Measurements from ENCODE around the gene HIP1. TPM values are rescaled to one million over a fixed set of nuclear protein-coding genes. Genes with fewer than 3 reads are reported as not detected.

Gene HIP1
- total and polyA plus RNA-seq, 2 of the 4 experiments (the other 2 are of a cell fraction) = 6.8 to 10.0 TPM

DNA sequence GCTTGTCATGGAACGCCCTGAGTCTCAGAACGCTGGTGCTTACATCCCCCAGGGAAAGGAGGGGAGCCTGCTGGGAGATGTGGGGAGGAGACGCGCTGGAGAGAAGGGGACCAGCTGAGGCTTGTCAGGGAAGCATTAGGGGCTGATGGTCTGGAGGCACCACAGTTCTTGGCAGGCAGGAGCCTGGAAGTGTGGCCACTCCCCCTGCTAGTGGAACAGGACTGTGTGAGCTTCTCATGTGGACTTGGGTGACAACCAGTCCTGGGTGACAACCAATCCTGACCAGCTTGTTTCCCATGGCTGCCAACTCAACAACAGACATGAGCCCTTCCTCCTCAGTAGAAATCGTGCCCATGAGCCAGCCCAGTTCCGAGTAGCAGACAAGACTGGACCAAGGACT is 158.8 kb downstream of the HIP1 start:
- Histone ChIP-seq H4K5ac (ENCODE audit: low read depth, low read length) (no peak overlapping the region), H3K27me3 (ENCODE audit: control insufficient read depth, insufficient read depth, low read length) (no peaks in the 10 kb centered on the region), H2BK120ac (ENCODE audit: low read depth, low read length) (no peak overlapping the region), H3K9me1 (ENCODE audit: insufficient read depth, low read length) (peaks cover 10% of the 10 kb centered on the region; the same call in 1 of the 2 replicates), H3K4ac (ENCODE audit: low read depth, low read length) (no peak overlapping the region), H3K4me3 (ENCODE audit: insufficient read depth, low read depth, low read length) (no peak overlapping the region), H4K8ac (ENCODE audit: low read depth in 2 of 2, low read length in 2 of 2) (no peak overlapping the region), H3K27ac (ENCODE audit: insufficient read depth, low read length) (no peak overlapping the region), H3K4me2 (ENCODE audit: low read depth, low read length) (no peak overlapping the region), H3K56ac (ENCODE audit: extremely low read depth, insufficient read depth, low read length) (no peak overlapping the region), H3K79me1 (ENCODE audit: low read depth in 1 of 2, low read length in 2 of 2) (no peaks in the 10 kb centered on the region), H3K9me3 (ENCODE audit: control insufficient read depth, insufficient read depth, low read length) (no peaks in the 10 kb centered on the region), H2BK20ac (ENCODE audit: low read depth, low read length) (no peak overlapping the region), H2AK9ac (replicated peaks; ENCODE audit: low read depth, low read length, poor library complexity) (peak overlapping the region; percentile 55), H4K91ac (ENCODE audit: insufficient read depth, low read depth, low read length) (no peak overlapping the region), H2AK5ac (ENCODE audit: low read depth, low read length) (no peak overlapping the region), H3K4me1 (ENCODE audit: control insufficient read depth, insufficient read depth, low read length) (no peaks in the 10 kb centered on the region), H2BK5ac (ENCODE audit: low read depth, low read length, poor library complexity, severe bottlenecking) (no peak overlapping the region), H2BK15ac (ENCODE audit: low read depth, low read length) (no peak overlapping the region), H3K36me3 (ENCODE audit: control insufficient read depth, insufficient read depth, low read length) (peaks cover 19% of the 10 kb centered on the region), H3K9ac (ENCODE audit: low read depth, low read length) (no peak overlapping the region), H3K23ac (ENCODE audit: low read depth, low read length) (no peak overlapping the region), H3K18ac (ENCODE audit: low read depth, low read length) (no peak overlapping the region), H4K20me1 (ENCODE audit: insufficient read depth, low read length) (no peaks in the 10 kb centered on the region; the same call in 1 of the 2 replicates), H3K14ac (replicated peaks; ENCODE audit: low read depth, low read length) (no peak overlapping the region), H2AFZ (replicated peaks; ENCODE audit: low read length, poor library complexity) (no peak overlapping the region)
- intact Hi-C loops (cut with micrococcal nuclease) = no loop called here
- no peak for DNase-seq
- in situ Hi-C loops (cut with MboI; ENCODE audit: low sequenced_read_pairs) = no loop called here
- dilution Hi-C loops (cut with HindIII; ENCODE audit: low sequenced_read_pairs, unreplicated experiment) = no loop called here
- POLR2A ChIA-PET (ENCODE audit: unreplicated experiment) = no interaction called here
- ATAC-seq (ENCODE audit: low read depth) = no peak
- CTCF ChIA-PET = no interaction called here
- TF ChIP-seq SMC3 (IDR thresholded peaks at IDR 0.05; ENCODE audit: low read depth, low read length) (no peak), POLR2A (IDR thresholded peaks at IDR 0.05; ENCODE audit: low read depth, low read length) (no peak), NFE2L2 (IDR thresholded peaks at IDR 0.05; ENCODE audit: low read depth, low read length) (no peak), RCOR1 (IDR thresholded peaks at IDR 0.05; ENCODE audit: insufficient replicate concordance, low read length) (no peak), MAFK (IDR thresholded peaks at IDR 0.05; ENCODE audit: low read depth, low read length) (no peak), MAZ (IDR thresholded peaks at IDR 0.05; ENCODE audit: borderline replicate concordance, low read depth, low read length) (no peak), CEBPB (IDR thresholded peaks at IDR 0.05; ENCODE audit: low read depth, low read length) (no peak), FOS (IDR thresholded peaks at IDR 0.05; ENCODE audit: low read depth, low read length) (no peak), RFX5 (IDR thresholded peaks at IDR 0.05; ENCODE audit: low read depth, low read length) (no peak), BHLHE40 (IDR thresholded peaks at IDR 0.05; ENCODE audit: low read depth, low read length) (no peak)
- TF ChIP-seq, protein P1, sequence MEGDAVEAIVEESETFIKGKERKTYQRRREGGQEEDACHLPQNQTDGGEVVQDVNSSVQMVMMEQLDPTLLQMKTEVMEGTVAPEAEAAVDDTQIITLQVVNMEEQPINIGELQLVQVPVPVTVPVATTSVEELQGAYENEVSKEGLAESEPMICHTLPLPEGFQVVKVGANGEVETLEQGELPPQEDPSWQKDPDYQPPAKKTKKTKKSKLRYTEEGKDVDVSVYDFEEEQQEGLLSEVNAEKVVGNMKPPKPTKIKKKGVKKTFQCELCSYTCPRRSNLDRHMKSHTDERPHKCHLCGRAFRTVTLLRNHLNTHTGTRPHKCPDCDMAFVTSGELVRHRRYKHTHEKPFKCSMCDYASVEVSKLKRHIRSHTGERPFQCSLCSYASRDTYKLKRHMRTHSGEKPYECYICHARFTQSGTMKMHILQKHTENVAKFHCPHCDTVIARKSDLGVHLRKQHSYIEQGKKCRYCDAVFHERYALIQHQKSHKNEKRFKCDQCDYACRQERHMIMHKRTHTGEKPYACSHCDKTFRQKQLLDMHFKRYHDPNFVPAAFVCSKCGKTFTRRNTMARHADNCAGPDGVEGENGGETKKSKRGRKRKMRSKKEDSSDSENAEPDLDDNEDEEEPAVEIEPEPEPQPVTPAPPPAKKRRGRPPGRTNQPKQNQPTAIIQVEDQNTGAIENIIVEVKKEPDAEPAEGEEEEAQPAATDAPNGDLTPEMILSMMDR (conservative IDR thresholded peaks at IDR 0.05; ENCODE audit: low read depth, low read length) = no peak
- TF ChIP-seq, protein P2, sequence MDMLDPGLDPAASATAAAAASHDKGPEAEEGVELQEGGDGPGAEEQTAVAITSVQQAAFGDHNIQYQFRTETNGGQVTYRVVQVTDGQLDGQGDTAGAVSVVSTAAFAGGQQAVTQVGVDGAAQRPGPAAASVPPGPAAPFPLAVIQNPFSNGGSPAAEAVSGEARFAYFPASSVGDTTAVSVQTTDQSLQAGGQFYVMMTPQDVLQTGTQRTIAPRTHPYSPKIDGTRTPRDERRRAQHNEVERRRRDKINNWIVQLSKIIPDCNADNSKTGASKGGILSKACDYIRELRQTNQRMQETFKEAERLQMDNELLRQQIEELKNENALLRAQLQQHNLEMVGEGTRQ (IDR thresholded peaks at IDR 0.05; ENCODE audit: low read depth, low read length) = no peak
- no CpG with 5 or more reads among the region's 6 CpGs for WGBS, 2 experiments (ENCODE audit: extremely low coverage in 2 of 2, insufficient read length in 1 of 2)
- BruUV-seq (replicated peaks) = no TSS peak
